Keratinocyte (primary cell): Measurements from ENCODE around the gene EYS. TPM values are rescaled to one million over a fixed set of nuclear protein-coding genes. Genes with fewer than 3 reads are reported as not detected.

Experiments
- DNase-seq: peaks from one replicate; pipeline ENCODE4 v3.0.0-alpha.2; 2011; ENCODE audit warnings: low read depth, missing footprints, low spot score
- FAIRE-seq: peaks from 2 replicates; lab custom pipeline; 2011; peaks lifted over from hg19 to GRCh38; lab: Jason Lieb, UNC
- H2AFZ ChIP-seq: 2 replicates; pipeline ENCODE4 v1.6.0; 2012; ENCODE audit warnings: low read length, control low read depth, inconsistent platforms; ENCODE audit not compliant: control insufficient read depth
- H3K27ac ChIP-seq: 2 replicates; pipeline ENCODE4 v1.5.1; 2011; ENCODE audit warnings: low read length; ENCODE audit not compliant: control insufficient read depth, insufficient read depth
- H3K27me3 ChIP-seq: 3 replicates; pipeline ENCODE4 v1.6.0; 2011; ENCODE audit warnings: low read length; ENCODE audit not compliant: control insufficient read depth, insufficient read depth; ENCODE audit errors: extremely low read depth
- H3K36me3 ChIP-seq, 2 experiments: 2 replicates in 1 of 2; 3 replicates in 1 of 2; pipeline ENCODE4 v1.5.1; 2011; ENCODE audit warnings: low read length in 2 of 2, mild to moderate bottlenecking in 1 of 2; ENCODE audit not compliant: control insufficient read depth in 2 of 2, insufficient read depth in 2 of 2; ENCODE audit errors: extremely low read depth in 1 of 2
- H3K4me1 ChIP-seq: 3 replicates; pipeline ENCODE4 v1.5.1; 2011; ENCODE audit warnings: low read length; ENCODE audit not compliant: control insufficient read depth, insufficient read depth; ENCODE audit errors: extremely low read depth
- H3K4me2 ChIP-seq: 3 replicates; pipeline ENCODE4 v1.6.0; 2011; ENCODE audit warnings: low read depth, low read length; ENCODE audit not compliant: control insufficient read depth, insufficient read depth; ENCODE audit errors: extremely low read depth
- H3K4me3 ChIP-seq, 3 experiments: fragments of 200-600 bp in 1 of 3; sonication (generic) in 1 of 3; 2 replicates in 2 of 3; 3 replicates in 1 of 3; pipeline ENCODE4 v1.5.1; 2011 to 2016; ENCODE audit warnings: low read length in 3 of 3, mild to moderate bottlenecking in 3 of 3, control low read depth in 2 of 3, inconsistent platforms in 1 of 3, low read depth in 1 of 3, mixed read lengths in 1 of 3, mixed run types in 1 of 3, moderate library complexity in 1 of 3; ENCODE audit not compliant: control insufficient read depth in 2 of 3, insufficient read depth in 2 of 3; ENCODE audit errors: extremely low read depth in 1 of 3
- H3K79me2 ChIP-seq: 2 replicates; pipeline ENCODE4 v1.6.0; 2012; ENCODE audit warnings: low read length; ENCODE audit not compliant: control insufficient read depth, insufficient read depth
- H3K9ac ChIP-seq: 3 replicates; pipeline ENCODE4 v1.6.0; 2011; ENCODE audit warnings: low read length; ENCODE audit not compliant: control insufficient read depth, insufficient read depth; ENCODE audit errors: extremely low read depth
- H3K9me1 ChIP-seq: 3 replicates; pipeline ENCODE4 v1.6.0; 2011; ENCODE audit warnings: low read length; ENCODE audit not compliant: control insufficient read depth, insufficient read depth; ENCODE audit errors: extremely low read depth
- H3K9me3 ChIP-seq: 2 replicates; pipeline ENCODE4 v1.5.1; 2012; ENCODE audit warnings: low read depth, low read length; ENCODE audit not compliant: control insufficient read depth
- H4K20me1 ChIP-seq: 3 replicates; pipeline ENCODE4 v1.6.0; 2011; ENCODE audit warnings: low read length; ENCODE audit not compliant: control insufficient read depth, insufficient read depth; ENCODE audit errors: extremely low read depth
- CTCF ChIP-seq, 3 experiments: IDR thresholded peaks in 1 of 3; conservative IDR thresholded peaks in 1 of 3; optimal IDR thresholded peaks in 1 of 3; 2 replicates in 2 of 3; 3 replicates in 1 of 3; pipeline versions ENCODE3 to v1.5.1; 2011; ENCODE audit warnings: low read length in 3 of 3, mild to moderate bottlenecking in 3 of 3, moderate library complexity in 2 of 3, control low read depth in 1 of 3, inconsistent platforms in 1 of 3; ENCODE audit not compliant: insufficient read depth in 2 of 3; ENCODE audit errors: extremely low read depth in 1 of 3
- EZH2 ChIP-seq: IDR thresholded peaks from one replicate; pipeline ENCODE4 v1.6.1; 2012; ENCODE audit warnings: inconsistent platforms, mild to moderate bottlenecking, low read length, moderate library complexity
- dilution Hi-C: fragments of 300-500 bp; cut with MboI; formaldehyde crosslinking; loops from one replicate; pipeline ENCODE4 v1.7.0; 2020; ENCODE audit warnings: low sequenced_read_pairs; ENCODE audit not compliant: extremely low pct_ligation_motif_present
- polyA plus RNA-seq, 5 experiments: library from polyadenylated mRNA; depleted of rRNA in 3 of 5; stranded (reverse) in 3 of 5; stranded (forward) in 1 of 5; unstranded in 1 of 5; fragments of >200 nt; gene quantifications; 1 replicate in 1 of 5; 2 replicates in 3 of 5; 3 replicates in 1 of 5; pipeline versions ENCODE4 v1.2.1 to v1.2.3, GENCODE V29; 2011 to 2012; ENCODE audit warnings: missing spikeins in 2 of 5, low read depth in 1 of 5, low replicate concordance in 1 of 5

EYS gene
- polyA plus RNA-seq, 1 donor (not counting 4 experiments of a cell fraction or from before 2014, with no cell fraction given): 0.34 TPM

- H2AFZ ChIP-seq: no peak overlapping the region
- DNase-seq (no peak), FAIRE-seq (no peak)
- H3K79me2 ChIP-seq: no peaks in the 10 kb centered on the region
- no peak overlapping the region for H3K4me3 ChIP-seq
- dilution Hi-C loops: no loop called here
- no peaks in the 10 kb centered on the region for H3K36me3 ChIP-seq
- TF ChIP-seq CTCF (optimal IDR thresholded peaks at IDR 0.05 in 1 of 3, IDR thresholded peaks at IDR 0.05 in 1 of 3, conservative IDR thresholded peaks at IDR 0.05 in 1 of 3; ENCODE audit: extremely low read depth in 1 of 3, insufficient read depth in 2 of 3, low read length in 3 of 3): no peak
- no peak for TF ChIP-seq EZH2
- H4K20me1 ChIP-seq: no peaks in the 10 kb centered on the region
- H3K4me1 ChIP-seq: no peaks in the 10 kb centered on the region
- no peak overlapping the region for H3K4me2 ChIP-seq
- no peak overlapping the region for H3K9ac ChIP-seq
- H3K27me3 ChIP-seq: no peaks in the 10 kb centered on the region
- no peaks in the 10 kb centered on the region for H3K9me3 ChIP-seq
- no peaks in the 10 kb centered on the region for H3K9me1 ChIP-seq
- H3K27ac ChIP-seq: no peak overlapping the region
Measured at GRCh38 chr6:65262241-65262640, 444.8 kb downstream of the EYS start.

- no peak overlapping the region for H3K27ac ChIP-seq
- H3K4me3 ChIP-seq: no peak overlapping the region
- no peaks in the 10 kb centered on the region for H3K9me3 ChIP-seq
- H3K9me1 ChIP-seq: no peaks in the 10 kb centered on the region
- H3K9ac ChIP-seq: no peak overlapping the region
- no peak overlapping the region for H3K4me2 ChIP-seq
- TF ChIP-seq EZH2 (no peak), CTCF (optimal IDR thresholded peaks at IDR 0.05 in 1 of 3, IDR thresholded peaks at IDR 0.05 in 1 of 3, conservative IDR thresholded peaks at IDR 0.05 in 1 of 3; ENCODE audit: extremely low read depth in 1 of 3, insufficient read depth in 2 of 3, low read length in 3 of 3) (no peak)
- DNase-seq (no peak), FAIRE-seq (no peak)
- H4K20me1 ChIP-seq: no peaks in the 10 kb centered on the region
- H3K27me3 ChIP-seq: no peaks in the 10 kb centered on the region
- dilution Hi-C loops: no loop called here
- H3K36me3 ChIP-seq: no peaks in the 10 kb centered on the region
- H3K79me2 ChIP-seq: no peaks in the 10 kb centered on the region
- no peaks in the 10 kb centered on the region for H3K4me1 ChIP-seq
- no peak overlapping the region for H2AFZ ChIP-seq
Measured at GRCh38 chr6:65259982-65260381, 447.0 kb downstream of the EYS start.
